Measurements from ENCODE around the gene FBXW8. TPM values are rescaled to one million over a fixed set of nuclear protein-coding genes. Genes with fewer than 3 reads are reported as not detected.

Gene FBXW8
- polyA plus RNA-seq, 3 donors, result 2.0 to 5.2 (median 2.7) TPM

- Histone ChIP-seq H2AFZ (ENCODE audit: insufficient read depth, low read depth, low read length, poor library complexity, severe bottlenecking) (no peak overlapping the region), H3K27ac (ENCODE audit: low read depth in 1 of 2, low read length in 2 of 2) (no peak overlapping the region), H3K9me3 (replicated peaks in 1 of 2; ENCODE audit: control insufficient read depth in 1 of 2, insufficient read depth in 1 of 2, low read length in 2 of 2) (no peaks in the 10 kb centered on the region), H3K27me3 (ENCODE audit: control insufficient read depth in 2 of 2, insufficient read depth in 2 of 2, low read length in 2 of 2) (no peaks in the 10 kb centered on the region), H3K36me3 (replicated peaks in 1 of 2; ENCODE audit: control insufficient read depth in 1 of 2, insufficient read depth in 2 of 2, low read length in 2 of 2) (peaks cover 0 to 27% of the 10 kb centered on the region in 2 donors), H3K9ac (ENCODE audit: insufficient read depth, low read length, poor library complexity, severe bottlenecking) (no peak overlapping the region), H3K4me2 (replicated peaks; ENCODE audit: extremely low read depth, low read length, poor library complexity, severe bottlenecking) (no peak overlapping the region), H3K4me1 (ENCODE audit: control insufficient read depth in 1 of 2, insufficient read depth in 2 of 2, low read length in 2 of 2) (no peaks in the 10 kb centered on the region), H3K4me3 (replicated peaks in 1 of 3; ENCODE audit: low read depth in 2 of 3, low read length in 3 of 3) (no peak overlapping the region), H4K20me1 (ENCODE audit: insufficient read depth, low read length) (no peaks in the 10 kb centered on the region), H3K79me2 (ENCODE audit: insufficient read depth, low read length) (no peaks in the 10 kb centered on the region)
- H3K4me3 Mint-ChIP-seq, result no peak overlapping the region
- no peak for TF ChIP-seq CTCF (IDR thresholded peaks at IDR 0.05)
- peaks cover 11 to 13% of the 10 kb centered on the region in 2 donors for H3K36me3 Mint-ChIP-seq
- intact Hi-C loops (cut with micrococcal nuclease), result no loop called here
- peaks cover 0 to 1% (median 0%) of the 10 kb centered on the region in 3 donors for H3K27me3 Mint-ChIP-seq (ENCODE audit: low read depth in 3 of 3)
- peaks cover 0 to 2% (median 0%) of the 10 kb centered on the region in 7 donors for H3K9me3 Mint-ChIP-seq
- peak overlapping the region in 1 of 7 donors; percentile 60 for H3K27ac Mint-ChIP-seq
- H3K4me1 Mint-ChIP-seq, result no peaks in the 10 kb centered on the region
- DNase-seq, result no peak
- 93% methylated on average over 2 of the region's 7 CpGs for WGBS (ENCODE audit: insufficient coverage)
Observed at GRCh38 chr12:116999066-116999465, 88.3 kb downstream of the FBXW8 start.

GRCh38 chr12:117000316-117000715 is 89.6 kb downstream of the FBXW8 start:
- no peaks in the 10 kb centered on the region for H4K20me1 ChIP-seq (ENCODE audit: insufficient read depth, low read length)
- no peak overlapping the region for H3K9ac ChIP-seq (ENCODE audit: insufficient read depth, low read length, poor library complexity, severe bottlenecking)
- H3K4me3 ChIP-seq (replicated peaks in 1 of 3; ENCODE audit: low read depth in 2 of 3, low read length in 3 of 3), result no peak overlapping the region
- no peak overlapping the region for H2AFZ ChIP-seq (ENCODE audit: insufficient read depth, low read depth, low read length, poor library complexity, severe bottlenecking)
- no peak overlapping the region for H3K27ac ChIP-seq (ENCODE audit: low read depth in 1 of 2, low read length in 2 of 2)
- intact Hi-C loops (cut with micrococcal nuclease), result no loop called here
- H3K4me3 Mint-ChIP-seq, result no peak overlapping the region
- peaks cover 5 to 32% of the 10 kb centered on the region in 2 donors for H3K36me3 ChIP-seq (replicated peaks in 1 of 2; ENCODE audit: control insufficient read depth in 1 of 2, insufficient read depth in 2 of 2, low read length in 2 of 2)
- no peak overlapping the region for H3K4me2 ChIP-seq (replicated peaks; ENCODE audit: extremely low read depth, low read length, poor library complexity, severe bottlenecking)
- H3K4me1 Mint-ChIP-seq, result no peaks in the 10 kb centered on the region
- H3K9me3 Mint-ChIP-seq, result peaks cover 0 to 2% (median 0%) of the 10 kb centered on the region in 7 donors
- peaks cover 12 to 21% of the 10 kb centered on the region in 2 donors for H3K36me3 Mint-ChIP-seq
- no peak for DNase-seq
- H3K27ac Mint-ChIP-seq, result no peak overlapping the region
- no peaks in the 10 kb centered on the region for H3K4me1 ChIP-seq (ENCODE audit: control insufficient read depth in 1 of 2, insufficient read depth in 2 of 2, low read length in 2 of 2)
- H3K79me2 ChIP-seq (ENCODE audit: insufficient read depth, low read length), result no peaks in the 10 kb centered on the region
- H3K9me3 ChIP-seq (replicated peaks in 1 of 2; ENCODE audit: control insufficient read depth in 1 of 2, insufficient read depth in 1 of 2, low read length in 2 of 2), result no peaks in the 10 kb centered on the region
- TF ChIP-seq CTCF (IDR thresholded peaks at IDR 0.05), result no peak
- 87% methylated on average over 4 of the region's 5 CpGs for WGBS (ENCODE audit: insufficient coverage)
- no peaks in the 10 kb centered on the region for H3K27me3 ChIP-seq (ENCODE audit: control insufficient read depth in 2 of 2, insufficient read depth in 2 of 2, low read length in 2 of 2)
- H3K27me3 Mint-ChIP-seq (ENCODE audit: low read depth in 3 of 3), result peaks cover 0 to 1% (median 0%) of the 10 kb centered on the region in 3 donors

Measured in CD14-positive monocyte (primary cell).